Smooth muscle cell (in vitro differentiated cells): ENCODE data around the gene PAK6. TPM values are rescaled to one million over a fixed set of nuclear protein-coding genes. Genes with fewer than 3 reads are reported as not detected.
A peak's percentile ranks its signal among the peaks of the same experiment; 100 is the strongest.

Experiments
- DNase-seq: peaks from one replicate; lab custom pipeline; 2025; ENCODE audit not compliant: unreplicated experiment; lab: John Stamatoyannopoulos, UW
- H2AFZ ChIP-seq: fragments of 200-600 bp; sonication (generic); 2 replicates; pipeline ENCODE4 v1.6.0; 2016; ENCODE audit warnings: antibody characterized with exemption, low read depth, mild to moderate bottlenecking
- H3F3A ChIP-seq: fragments of 200-600 bp; sonication (generic); 2 replicates; pipeline ENCODE4 v1.6.0; 2017; ENCODE audit warnings: antibody characterized with exemption, low read depth
- H3K27ac ChIP-seq: fragments of 200-600 bp; sonication (generic); 2 replicates; pipeline ENCODE4 v1.5.1; 2016; ENCODE audit warnings: low read depth, mild to moderate bottlenecking
- H3K27me3 ChIP-seq: fragments of 200-600 bp; sonication (generic); 2 replicates; pipeline ENCODE4 v1.6.1; 2016; ENCODE audit warnings: low read depth, mild to moderate bottlenecking
- H3K36me3 ChIP-seq: fragments of 200-600 bp; sonication (generic); 2 replicates; pipeline ENCODE4 v1.5.1; 2016; ENCODE audit warnings: low read depth
- H3K4me1 ChIP-seq: fragments of 200-600 bp; sonication (generic); 2 replicates; pipeline ENCODE4 v1.5.1; 2016; ENCODE audit warnings: low read depth
- H3K4me2 ChIP-seq: fragments of 200-600 bp; sonication (generic); 2 replicates; pipeline ENCODE4 v1.6.0; 2016; ENCODE audit warnings: mild to moderate bottlenecking
- H3K4me3 ChIP-seq: fragments of 200-600 bp; sonication (generic); 2 replicates; pipeline ENCODE4 v1.5.1; 2016; ENCODE audit warnings: mild to moderate bottlenecking
- H3K79me2 ChIP-seq: fragments of 200-600 bp; sonication (generic); 2 replicates; pipeline ENCODE4 v1.6.0; 2016; ENCODE audit warnings: low read depth, mild to moderate bottlenecking
- H3K9ac ChIP-seq: fragments of 200-600 bp; sonication (generic); 2 replicates; pipeline ENCODE4 v1.6.0; 2016; ENCODE audit warnings: low read depth
- H3K9me3 ChIP-seq: fragments of 200-600 bp; sonication (generic); replicated peaks from 2 replicates; pipeline ENCODE4 v1.5.1; 2016; ENCODE audit warnings: low read depth
- H4K20me1 ChIP-seq: fragments of 200-600 bp; sonication (generic); 2 replicates; pipeline ENCODE4 v1.6.0; 2016; ENCODE audit warnings: low read depth
- WGBS: methylation state at CpG from one replicate; pipeline ENCODE4 v1.1.7; 2016; ENCODE audit warnings: low lambda C conversion rate; 5-methylcytosine and 5-hydroxymethylcytosine counted together
- polyA plus RNA-seq: library from polyadenylated mRNA; unstranded; fragments of >200 nt; fragmentation: Nextera tagmentation; extraction: Ambion mirVana; gene quantifications from 2 replicates; pipeline ENCODE4 v1.2.1, GENCODE V29; 2016
- total RNA-seq: library from RNA; depleted of rRNA; stranded (reverse); fragments of >200 nt; gene quantifications from 2 replicates; pipeline ENCODE4 v1.2.3, GENCODE V29; 2014
- TF ChIP-seq, protein P1 (sequence below): fragments of 200-600 bp; sonication (generic); IDR thresholded peaks from 2 replicates; pipeline ENCODE4 v1.5.1; 2017; ENCODE audit warnings: borderline replicate concordance, mild to moderate bottlenecking, antibody characterized with exemption; ENCODE audit not compliant: insufficient read depth, poor library complexity, severe bottlenecking

Gene PAK6
- total and polyA plus RNA-seq, 2 experiments from 2014 or later, result 0.29 to 1.6 TPM

DNA sequence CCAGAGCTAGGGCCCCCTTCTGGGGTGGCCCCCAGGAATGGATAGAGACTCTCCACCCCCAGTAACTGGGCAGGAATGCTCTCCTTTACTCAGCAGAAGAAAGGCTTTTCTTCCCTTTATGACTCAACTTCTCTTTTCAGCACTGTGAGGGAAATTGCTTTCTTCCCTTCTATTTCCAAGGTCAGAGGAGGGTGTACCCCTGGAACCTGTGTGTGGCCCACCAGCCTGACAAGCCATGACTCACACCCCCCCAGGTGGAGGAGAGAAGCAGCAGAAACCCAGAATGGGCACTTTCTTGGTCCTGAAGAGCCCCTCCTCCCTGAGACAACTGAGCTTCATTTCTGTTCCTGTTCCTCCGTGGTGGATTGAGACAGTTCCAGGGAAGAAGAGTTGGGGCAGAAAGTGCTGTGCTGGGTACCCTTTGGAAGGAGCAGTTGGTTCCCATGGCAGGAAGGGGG, 46.7 kb downstream of the PAK6 start:
- H4K20me1 ChIP-seq, result no peaks in the 10 kb centered on the region
- TF ChIP-seq, protein P1, sequence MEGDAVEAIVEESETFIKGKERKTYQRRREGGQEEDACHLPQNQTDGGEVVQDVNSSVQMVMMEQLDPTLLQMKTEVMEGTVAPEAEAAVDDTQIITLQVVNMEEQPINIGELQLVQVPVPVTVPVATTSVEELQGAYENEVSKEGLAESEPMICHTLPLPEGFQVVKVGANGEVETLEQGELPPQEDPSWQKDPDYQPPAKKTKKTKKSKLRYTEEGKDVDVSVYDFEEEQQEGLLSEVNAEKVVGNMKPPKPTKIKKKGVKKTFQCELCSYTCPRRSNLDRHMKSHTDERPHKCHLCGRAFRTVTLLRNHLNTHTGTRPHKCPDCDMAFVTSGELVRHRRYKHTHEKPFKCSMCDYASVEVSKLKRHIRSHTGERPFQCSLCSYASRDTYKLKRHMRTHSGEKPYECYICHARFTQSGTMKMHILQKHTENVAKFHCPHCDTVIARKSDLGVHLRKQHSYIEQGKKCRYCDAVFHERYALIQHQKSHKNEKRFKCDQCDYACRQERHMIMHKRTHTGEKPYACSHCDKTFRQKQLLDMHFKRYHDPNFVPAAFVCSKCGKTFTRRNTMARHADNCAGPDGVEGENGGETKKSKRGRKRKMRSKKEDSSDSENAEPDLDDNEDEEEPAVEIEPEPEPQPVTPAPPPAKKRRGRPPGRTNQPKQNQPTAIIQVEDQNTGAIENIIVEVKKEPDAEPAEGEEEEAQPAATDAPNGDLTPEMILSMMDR, result no peak
- no peak overlapping the region for H3K4me3 ChIP-seq
- no peak overlapping the region for H2AFZ ChIP-seq
- no peaks in the 10 kb centered on the region for H3K79me2 ChIP-seq
- no peak overlapping the region for H3K27ac ChIP-seq
- WGBS, result 3% methylated on average over 1 of the region's 1 CpG
- no peaks in the 10 kb centered on the region for H3K36me3 ChIP-seq
- H3K9me3 ChIP-seq, result no peaks in the 10 kb centered on the region
- H3K4me1 ChIP-seq, result peaks cover 30% of the 10 kb centered on the region
- H3K27me3 ChIP-seq, result peaks cover 54% of the 10 kb centered on the region
- no peak overlapping the region for H3K9ac ChIP-seq
- no peak for DNase-seq
- H3F3A ChIP-seq, result peaks cover 18% of the 10 kb centered on the region
- H3K4me2 ChIP-seq, result peak overlapping the region; percentile 67

DNA sequence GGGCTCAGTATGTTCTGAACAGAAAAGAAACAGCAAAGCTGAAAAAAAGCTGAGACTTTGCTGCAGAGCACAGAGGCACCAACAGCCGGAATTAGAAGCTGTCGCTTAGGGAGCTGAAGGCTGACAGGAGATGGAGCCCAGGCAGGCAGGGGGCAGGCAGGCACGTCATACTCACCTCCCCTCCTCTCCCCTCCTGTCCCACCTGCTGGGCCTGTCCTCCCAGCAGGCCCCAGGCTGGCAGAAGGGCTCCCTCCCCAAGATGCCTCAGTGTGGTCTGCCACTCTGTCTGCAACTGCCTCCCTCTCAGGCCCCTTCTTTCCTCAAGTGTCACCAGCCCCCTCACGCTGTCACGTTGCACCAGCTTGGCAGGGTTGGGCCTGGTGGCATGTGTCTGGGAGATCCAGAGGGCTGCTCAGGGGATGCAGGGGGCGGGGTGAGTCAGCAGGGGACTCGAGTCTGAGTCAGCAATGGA, 47.2 kb downstream of the PAK6 start:
- Histone ChIP-seq H3K9me3 (no peaks in the 10 kb centered on the region), H3K27ac (no peak overlapping the region), H3K79me2 (no peaks in the 10 kb centered on the region), H3K36me3 (no peaks in the 10 kb centered on the region), H3K4me2 (peak overlapping the region; percentile 67), H4K20me1 (no peaks in the 10 kb centered on the region), H3K4me3 (no peak overlapping the region), H3K27me3 (peaks cover 54% of the 10 kb centered on the region), H3K9ac (no peak overlapping the region), H2AFZ (no peak overlapping the region), H3F3A (peaks cover 18% of the 10 kb centered on the region), H3K4me1 (peaks cover 32% of the 10 kb centered on the region)
- WGBS, result 21% methylated on average over 7 of the region's 7 CpGs
- TF ChIP-seq, protein P1, result no peak
- no peak for DNase-seq

GRCh38 chr15:40286794-40287193, 47.9 kb downstream of the PAK6 start:
- H3K4me1 ChIP-seq, result peaks cover 27% of the 10 kb centered on the region
- no peaks in the 10 kb centered on the region for H3K79me2 ChIP-seq
- TF ChIP-seq, protein P1, result no peak
- H3K27me3 ChIP-seq, result peaks cover 53% of the 10 kb centered on the region
- H3K9me3 ChIP-seq, result no peaks in the 10 kb centered on the region
- no peak overlapping the region for H3K4me3 ChIP-seq
- no peaks in the 10 kb centered on the region for H4K20me1 ChIP-seq
- no peak overlapping the region for H3K27ac ChIP-seq
- H3K36me3 ChIP-seq, result no peaks in the 10 kb centered on the region
- WGBS, result 76% methylated on average over 7 of the region's 7 CpGs
- H3F3A ChIP-seq, result peaks cover 18% of the 10 kb centered on the region
- H3K9ac ChIP-seq, result no peak overlapping the region
- no peak overlapping the region for H3K4me2 ChIP-seq
- H2AFZ ChIP-seq, result no peak overlapping the region
- DNase-seq, result no peak

- H3K27ac ChIP-seq, result no peak overlapping the region
- no peaks in the 10 kb centered on the region for H3K36me3 ChIP-seq
- peaks cover 53% of the 10 kb centered on the region for H3K27me3 ChIP-seq
- no peak overlapping the region for H3K4me2 ChIP-seq
- peaks cover 18% of the 10 kb centered on the region for H3F3A ChIP-seq
- no peak for DNase-seq
- WGBS, result 95% methylated on average over 3 of the region's 3 CpGs
- no peaks in the 10 kb centered on the region for H3K9me3 ChIP-seq
- no peak overlapping the region for H3K9ac ChIP-seq
- H2AFZ ChIP-seq, result no peak overlapping the region
- H4K20me1 ChIP-seq, result no peaks in the 10 kb centered on the region
- H3K4me1 ChIP-seq, result peaks cover 22% of the 10 kb centered on the region
- TF ChIP-seq, protein P1, result no peak
- H3K4me3 ChIP-seq, result no peak overlapping the region
- H3K79me2 ChIP-seq, result no peaks in the 10 kb centered on the region
Observed at GRCh38 chr15:40287505-40287904, 48.6 kb downstream of the PAK6 start.
